ENCODE data around the gene ZFR2.

ZFR2 gene

GRCh38 chr19:3837922-3838321 lies 30.9 kb downstream of the ZFR2 start:
- TF ChIP-seq CTCF (IDR thresholded peaks at IDR 0.05; ENCODE audit: borderline replicate concordance, insufficient read depth, low read depth, low read length), result no peak
- H3K4me3 ChIP-seq (ENCODE audit: low read depth, low read length), result no peak overlapping the region

GRCh38 chr19:3837332-3837731 lies 31.5 kb downstream of the ZFR2 start:
- no peak for TF ChIP-seq CTCF (IDR thresholded peaks at IDR 0.05; ENCODE audit: borderline replicate concordance, insufficient read depth, low read depth, low read length)
- no peak overlapping the region for H3K4me3 ChIP-seq (ENCODE audit: low read depth, low read length)

GRCh38 chr19:3836887-3837286 lies 32.0 kb downstream of the ZFR2 start:
- H3K4me3 ChIP-seq (ENCODE audit: low read depth, low read length), result no peak overlapping the region
- no peak for TF ChIP-seq CTCF (IDR thresholded peaks at IDR 0.05; ENCODE audit: borderline replicate concordance, insufficient read depth, low read depth, low read length)

GRCh38 chr19:3835055-3835435 lies 33.8 kb downstream of the ZFR2 start:
- no peak for TF ChIP-seq CTCF (IDR thresholded peaks at IDR 0.05; ENCODE audit: borderline replicate concordance, insufficient read depth, low read depth, low read length)
- no peak overlapping the region for H3K4me3 ChIP-seq (ENCODE audit: low read depth, low read length)

- no peak for TF ChIP-seq CTCF (IDR thresholded peaks at IDR 0.05; ENCODE audit: borderline replicate concordance, insufficient read depth, low read depth, low read length)
These were observed 34.3 kb downstream of the ZFR2 start for GRCh38 chr19:3834349-3835054.

GRCh38 chr19:3833578-3834348 lies 35.1 kb downstream of the ZFR2 start:
- TF ChIP-seq CTCF (IDR thresholded peaks at IDR 0.05; ENCODE audit: borderline replicate concordance, insufficient read depth, low read depth, low read length), result no peak
- no peak overlapping the region for H3K4me3 ChIP-seq (ENCODE audit: low read depth, low read length)

More at GRCh38 chr19:3834349-3835054, 34.3 kb downstream of the ZFR2 start:
- no peak overlapping the region for H3K4me3 ChIP-seq (ENCODE audit: low read depth, low read length)

GRCh38 chr19:3832001-3832400 lies 36.8 kb downstream of the ZFR2 start:
- no peak for TF ChIP-seq CTCF (IDR thresholded peaks at IDR 0.05; ENCODE audit: borderline replicate concordance, insufficient read depth, low read depth, low read length)
- no peak overlapping the region for H3K4me3 ChIP-seq (ENCODE audit: low read depth, low read length)
